HuH-7 (cell line): ENCODE measurements around the gene FASTKD2.

Source experiments
- DNase-seq: peaks from one replicate; pipeline ENCODE4 v3.0.0; 2011; ENCODE audit warnings: low spot score

FASTKD2 gene

GRCh38 chr2:206838690-206839089 is 73.3 kb downstream of the FASTKD2 start:
- no peak for DNase-seq

DNA sequence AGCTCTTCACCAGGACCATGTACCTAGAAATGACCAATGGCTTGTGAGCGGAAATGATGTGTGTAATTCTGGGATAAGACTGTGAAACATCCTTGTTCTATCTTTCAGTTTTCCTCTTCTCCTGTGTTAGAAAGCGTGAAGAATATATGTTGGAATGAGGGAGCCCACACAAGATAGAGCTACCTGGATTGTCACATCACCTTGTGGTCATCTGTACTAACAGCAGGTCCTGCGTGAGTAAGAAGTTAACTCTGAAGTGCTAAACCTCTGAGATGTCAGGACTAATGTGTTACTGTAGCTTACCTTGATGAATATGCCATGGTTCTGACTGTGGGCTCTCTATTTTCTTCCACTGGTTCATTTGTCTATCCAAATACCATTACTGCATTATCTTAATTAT is 75.6 kb downstream of the FASTKD2 start:
- DNase-seq: no peak
